T-helper 2 cell (primary cell): ENCODE data around the gene FCN1.
"Not testable (repeated sequence)": the region's sequence is repeated elsewhere in the genome, so short reads cannot be mapped to it uniquely, and the experiment has no call there.

Experiments
- DNase-seq, 5 experiments: peaks; one replicate each; pipeline versions ENCODE4 v3.0.0 to v3.0.0-alpha.2; 2012 to 2022

Gene FCN1

DNA sequence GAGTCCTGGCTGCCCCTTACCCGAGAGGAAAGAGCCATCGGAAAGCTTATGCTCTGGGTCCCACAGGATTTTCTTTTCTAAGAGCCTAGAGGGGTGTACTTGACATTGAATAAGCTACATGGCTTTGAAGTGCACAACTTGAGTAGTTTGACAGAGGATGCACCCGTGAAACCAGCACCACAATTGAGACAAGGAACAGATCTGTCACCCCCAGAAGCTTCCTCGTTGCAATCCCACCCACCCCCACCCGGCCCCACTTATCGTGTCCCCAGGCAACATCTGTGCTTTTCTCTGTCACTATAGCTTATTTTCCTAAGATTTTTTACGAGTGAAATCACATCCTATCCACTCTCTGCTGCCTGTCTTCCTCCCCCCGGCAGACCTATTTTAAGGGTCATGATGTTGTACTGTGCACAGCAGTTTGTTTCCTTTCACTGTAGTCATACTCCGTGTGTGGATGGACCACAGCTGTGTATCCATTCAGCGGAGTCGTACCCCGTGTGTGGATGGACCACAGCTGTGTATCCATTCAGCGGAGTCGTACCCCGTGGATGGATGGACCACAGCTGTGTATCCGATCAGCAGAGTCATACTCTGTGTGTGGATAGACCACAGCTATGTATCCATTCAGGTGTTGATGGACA lies 45.9 kb downstream of the FCN1 start:
- no peak for DNase-seq

DNA sequence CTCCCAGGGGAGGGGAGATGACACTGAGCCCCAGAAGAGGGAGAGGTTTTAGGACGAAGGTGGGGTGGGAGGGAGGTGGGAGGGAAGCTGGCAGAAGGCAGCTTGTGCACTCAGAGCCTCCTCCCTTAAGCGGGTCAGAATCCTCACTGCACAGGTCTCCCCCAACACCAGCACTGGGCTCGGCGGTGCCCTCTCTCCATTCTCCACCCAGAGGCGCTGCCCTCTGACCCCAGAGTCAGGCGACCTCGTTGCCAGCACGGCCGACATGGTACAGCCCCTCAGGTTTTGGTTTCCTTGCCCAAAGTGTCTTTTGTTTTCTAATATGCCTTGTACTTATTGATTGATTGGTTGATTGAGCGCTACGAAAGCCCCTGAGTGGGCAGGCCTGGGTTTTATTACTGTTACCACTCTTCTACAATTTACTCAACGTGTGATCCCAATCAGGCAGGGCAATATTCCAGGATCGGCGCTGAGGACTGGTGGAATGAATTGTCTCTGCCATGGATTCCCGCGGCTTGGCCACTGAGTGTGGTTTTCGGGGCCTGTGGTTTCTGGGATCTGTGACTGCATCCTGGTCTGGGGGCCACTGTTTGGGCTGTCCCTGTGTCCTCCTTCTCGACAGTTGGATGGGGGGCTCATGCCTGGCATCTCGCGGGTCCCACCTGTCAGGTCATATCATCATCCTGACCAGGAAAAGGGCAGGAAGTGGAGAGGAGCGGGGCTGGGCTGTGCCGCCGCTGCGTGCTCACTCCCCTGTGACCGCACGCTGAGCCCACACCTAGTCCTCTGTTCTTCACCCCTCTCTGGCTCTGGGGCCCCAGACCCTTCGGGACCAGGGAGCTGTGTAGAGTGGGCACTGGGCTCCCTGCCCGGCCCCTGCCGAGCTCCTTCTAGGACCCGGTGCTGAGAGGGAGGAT lies 46.7 kb downstream of the FCN1 start:
- DNase-seq = no peak

GRCh38 chr9:134870301-134870694 lies 47.4 kb downstream of the FCN1 start:
- DNase-seq = no peak

DNA sequence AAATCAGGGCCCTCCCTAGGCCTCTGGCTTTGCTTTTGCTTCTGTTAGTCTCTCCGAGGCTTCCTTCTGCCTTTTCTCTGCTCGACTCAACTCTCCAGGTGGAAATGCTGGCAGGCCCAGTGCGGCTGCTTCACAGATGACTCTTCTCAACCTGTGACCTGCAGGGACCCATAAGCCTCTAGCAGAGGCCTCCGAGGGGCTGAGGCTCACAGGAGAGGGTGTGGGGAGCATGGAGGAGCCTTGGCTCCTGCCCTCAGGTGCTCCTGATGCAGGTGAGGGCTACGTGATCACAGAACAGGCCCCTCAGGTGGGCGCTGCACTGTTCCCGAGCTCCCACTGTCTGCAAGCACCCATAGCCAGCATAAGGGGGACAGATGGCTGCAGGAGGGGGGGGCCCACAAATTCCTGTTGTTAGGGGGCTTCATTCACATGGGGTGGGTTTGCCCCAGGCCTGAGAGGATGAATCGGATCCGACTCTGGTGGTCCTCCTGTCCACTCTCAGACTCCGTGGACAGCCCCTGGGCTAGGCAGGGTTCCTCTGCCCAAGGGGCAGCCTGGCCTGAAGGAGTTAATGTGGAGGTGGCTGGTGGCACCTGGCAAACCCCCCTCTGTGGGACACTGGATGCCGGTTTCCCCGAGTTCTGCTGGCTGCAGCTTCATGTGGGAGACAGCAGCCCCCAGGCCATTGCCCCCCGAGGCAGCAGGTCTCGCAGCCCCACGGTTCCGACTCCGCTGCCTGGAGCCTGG lies 48.0 kb downstream of the FCN1 start:
- no peak for DNase-seq

- DNase-seq = no peak
Measured at GRCh38 chr9:134868751-134869553, 48.8 kb downstream of the FCN1 start.

- DNase-seq = no peak
Measured at GRCh38 chr9:134867917-134868750, 49.6 kb downstream of the FCN1 start.

- no peak for DNase-seq
Measured at GRCh38 chr9:134864821-134865190, 52.9 kb downstream of the FCN1 start.

DNA sequence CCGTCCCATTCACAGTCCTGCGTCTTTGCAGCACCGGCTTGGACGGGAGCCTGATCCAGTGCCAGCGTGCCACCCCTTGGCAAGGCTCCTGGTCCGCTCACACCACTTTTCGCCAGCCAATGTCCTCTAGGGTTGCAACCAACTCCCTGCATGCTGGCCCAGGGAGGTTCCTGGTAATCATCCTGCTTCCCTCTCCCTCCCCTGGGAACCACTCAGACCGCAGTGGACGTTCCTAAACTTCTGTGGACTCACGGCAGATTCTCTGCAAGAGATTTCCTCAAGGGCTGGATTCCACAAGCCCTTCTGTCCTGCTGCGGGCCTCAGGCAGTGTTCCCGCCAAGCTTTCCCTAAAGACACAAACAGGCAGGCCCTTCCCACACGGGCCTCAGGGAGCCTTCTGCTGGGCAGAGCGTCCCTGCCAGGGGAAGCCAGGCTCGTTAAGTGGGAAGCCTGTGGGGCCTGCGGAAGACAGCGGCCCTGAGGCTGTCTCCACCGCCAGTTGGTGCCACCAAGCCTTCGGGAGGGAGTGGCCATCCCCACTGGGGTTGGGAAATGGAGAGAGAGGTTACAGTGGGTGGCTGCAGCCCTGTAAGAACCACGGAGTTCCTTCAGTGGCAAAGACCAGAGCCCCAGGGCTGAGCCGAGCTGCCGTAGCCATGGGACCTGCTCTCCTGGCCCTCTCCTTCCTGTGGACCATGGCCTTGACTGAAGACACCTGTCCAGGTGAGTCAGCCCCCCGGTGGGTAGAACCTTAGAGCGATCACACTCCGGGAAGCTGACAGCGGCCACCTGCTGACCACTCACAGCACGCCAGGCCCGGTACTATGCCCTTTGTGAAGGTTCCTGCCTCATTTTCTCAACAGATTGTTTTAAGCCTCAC lies 53.5 kb downstream of the FCN1 start:
- DNase-seq = no peak

DNA sequence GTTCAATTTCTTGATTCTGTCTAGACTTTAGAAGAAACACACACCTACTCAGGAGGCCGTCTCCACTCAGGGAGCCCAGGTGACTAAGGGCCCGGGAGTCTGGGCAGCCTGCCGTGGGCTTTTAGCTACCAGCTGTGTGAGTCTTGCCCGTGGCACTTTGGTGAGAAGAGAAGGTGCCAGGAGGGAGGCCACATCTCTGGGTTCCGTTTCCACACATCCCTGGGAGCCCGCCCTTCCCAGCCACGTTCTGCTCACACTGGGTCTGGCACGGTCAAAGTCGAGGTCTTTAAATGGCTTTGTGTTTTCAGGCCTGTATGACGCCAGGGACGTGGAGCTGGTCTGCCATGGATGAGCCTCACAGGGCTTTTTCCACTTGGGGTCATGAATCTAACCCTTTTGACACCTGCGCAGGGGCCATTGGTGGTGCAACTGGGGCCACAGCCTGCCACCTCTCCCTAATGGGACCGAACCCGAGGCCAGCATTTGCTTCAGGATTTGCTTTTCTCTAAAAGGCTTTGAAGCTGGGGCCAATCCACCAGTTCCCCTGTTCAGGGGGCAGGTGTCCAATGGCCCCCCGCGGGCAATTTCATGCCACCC lies 54.3 kb downstream of the FCN1 start:
- DNase-seq = no peak

DNA sequence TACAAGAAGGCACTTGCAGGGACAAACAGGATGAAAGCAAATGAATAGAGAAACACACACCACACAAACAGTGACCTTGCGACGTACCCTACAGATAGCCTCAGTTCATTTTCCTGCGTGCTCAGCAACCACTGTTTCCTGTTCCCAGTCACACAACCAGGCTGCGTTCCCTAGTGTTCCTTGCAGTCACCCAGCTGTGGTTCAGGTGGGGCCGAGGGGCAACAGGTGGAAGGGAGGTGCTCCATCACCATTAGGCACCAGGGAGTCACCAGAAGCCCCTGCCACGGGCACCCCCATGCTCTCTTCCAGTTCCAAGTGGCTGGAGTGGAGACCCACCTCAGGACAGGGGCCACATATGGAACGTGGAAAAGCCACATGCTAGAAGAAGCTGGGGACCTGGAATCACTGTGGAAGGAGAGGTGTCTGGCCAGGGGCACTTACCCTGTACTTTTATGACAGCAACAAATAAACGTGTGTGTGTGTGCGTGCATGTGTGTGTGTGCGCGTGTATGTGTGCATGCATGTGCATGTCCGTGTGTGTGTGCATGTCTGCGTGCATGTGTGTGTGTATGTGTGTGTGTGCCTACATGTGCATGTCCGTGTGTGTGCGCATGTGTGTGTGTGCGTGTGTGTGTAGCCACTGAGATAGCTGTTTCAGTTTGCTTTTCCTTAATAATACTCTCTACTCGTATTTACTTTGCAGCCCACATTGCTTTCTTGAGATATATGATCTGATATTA lies 55.9 kb downstream of the FCN1 start:
- DNase-seq = no peak

- no peak for DNase-seq
Measured at GRCh38 chr9:134860510-134860909, 57.2 kb downstream of the FCN1 start.

DNA sequence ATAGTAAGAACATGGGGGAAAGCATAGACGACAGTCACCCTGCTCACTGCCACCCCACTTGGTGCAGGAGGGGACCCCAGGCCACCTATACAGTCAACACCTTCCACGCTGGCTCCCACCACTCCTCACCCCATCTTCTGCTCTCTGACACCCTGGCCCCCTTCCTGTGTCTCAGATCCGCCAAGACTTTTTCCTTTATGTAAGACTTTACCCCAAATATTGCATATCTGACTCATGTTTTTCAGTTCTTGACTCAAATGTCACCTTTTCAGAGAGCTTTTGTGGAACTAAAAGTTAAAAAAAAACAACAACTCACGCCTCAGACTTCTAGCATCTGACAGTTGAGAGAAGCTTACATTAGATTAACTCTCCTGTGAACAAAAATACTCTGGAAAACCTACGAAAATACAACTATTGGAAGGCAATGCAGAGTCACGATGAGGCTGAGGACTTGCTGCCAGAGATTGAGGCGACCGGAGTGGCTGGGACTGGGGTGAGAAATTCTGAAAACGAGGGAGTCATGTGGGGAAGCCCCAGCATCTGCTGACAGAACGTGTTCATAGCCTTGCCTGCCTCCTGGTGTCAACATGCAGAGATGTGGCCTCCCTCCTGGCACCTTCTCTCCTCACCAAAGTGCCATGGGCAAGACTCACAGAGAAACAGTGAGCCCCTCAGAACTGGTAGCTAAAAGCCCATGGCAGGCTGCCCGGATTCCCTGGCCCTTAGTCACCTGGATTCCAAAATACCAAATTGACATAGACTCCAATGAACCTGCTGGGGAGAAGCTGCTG lies 59.5 kb downstream of the FCN1 start:
- peak in 1 of 5 experiments; percentile 58 for DNase-seq

GRCh38 chr9:134857451-134857850 lies 60.3 kb downstream of the FCN1 start:
- not testable (repeated sequence) for DNase-seq

- no peak for DNase-seq
Measured at GRCh38 chr9:134855900-134856377, 61.8 kb downstream of the FCN1 start.
